ENCODE data around the gene ITGB7.

Gene ITGB7

GRCh38 chr12:53145383-53146260 is 61.4 kb downstream of the ITGB7 start:
- DNase-seq (ENCODE audit: low read depth) = no peak

GRCh38 chr12:53143355-53143754 is 63.7 kb downstream of the ITGB7 start:
- DNase-seq (ENCODE audit: low read depth) = no peak

Measured in fibroblast of the conjunctiva (primary cell).